Activated CD4-positive, alpha-beta T cell treated with anti-CD3 and anti-CD28 coated beads, Interleukin-2, Interleukin-4, amounts not matched to agents 100 ng/mL and 50 ng/mL, durations not matched to agents 16 hours and 8 hours (primary cell): ENCODE results near the gene TTC29.
"Not testable (repeated sequence)": the region's sequence is repeated elsewhere in the genome, so short reads cannot be mapped to it uniquely, and the experiment has no call there.

Source experiments
- DNase-seq: peaks from one replicate; pipeline ENCODE4 v3.0.0-alpha.2; 2020; ENCODE audit warnings: low spot score

The TTC29 gene

GRCh38 chr4:146855761-146856160, 89.9 kb downstream of the TTC29 start:
- no peak for DNase-seq

- DNase-seq = no peak
These were observed 93.3 kb downstream of the TTC29 start for GRCh38 chr4:146852360-146852759.

GRCh38 chr4:146847345-146847744, 98.3 kb downstream of the TTC29 start:
- DNase-seq = no peak

- no peak for DNase-seq
These were observed 98.8 kb downstream of the TTC29 start for GRCh38 chr4:146846882-146847281.

GRCh38 chr4:146844761-146845160, 100.9 kb downstream of the TTC29 start:
- no peak for DNase-seq

GRCh38 chr4:146842876-146843275, 102.8 kb downstream of the TTC29 start:
- DNase-seq = no peak

GRCh38 chr4:146840731-146841130, 104.9 kb downstream of the TTC29 start:
- no peak for DNase-seq

GRCh38 chr4:146835096-146835495, 110.6 kb downstream of the TTC29 start:
- DNase-seq = no peak

GRCh38 chr4:146834263-146835034, 111.2 kb downstream of the TTC29 start:
- no peak for DNase-seq

- no peak for DNase-seq
These were observed 112.1 kb downstream of the TTC29 start for GRCh38 chr4:146833530-146833929.

GRCh38 chr4:146822980-146823379, 122.7 kb downstream of the TTC29 start:
- not testable (repeated sequence) for DNase-seq

GRCh38 chr4:146814750-146815149, 130.9 kb downstream of the TTC29 start:
- no peak for DNase-seq

GRCh38 chr4:146795711-146796110, 150.0 kb downstream of the TTC29 start:
- DNase-seq = no peak

GRCh38 chr4:146793727-146794126, 151.9 kb downstream of the TTC29 start:
- DNase-seq = no peak

GRCh38 chr4:146791439-146791838, 154.2 kb downstream of the TTC29 start:
- DNase-seq = no peak

- no peak for DNase-seq
These were observed 155.1 kb downstream of the TTC29 start for GRCh38 chr4:146790515-146790914.

- DNase-seq = no peak
These were observed 157.9 kb downstream of the TTC29 start for GRCh38 chr4:146787731-146788130.

GRCh38 chr4:146776691-146777090, 169.0 kb downstream of the TTC29 start:
- DNase-seq = no peak

GRCh38 chr4:146763560-146763959, 182.1 kb downstream of the TTC29 start:
- DNase-seq = no peak

GRCh38 chr4:146762016-146762415, 183.6 kb downstream of the TTC29 start:
- DNase-seq = no peak

- DNase-seq = no peak
These were observed 203.2 kb downstream of the TTC29 start for GRCh38 chr4:146742416-146742815.

- DNase-seq = no peak
These were observed 206.5 kb downstream of the TTC29 start for GRCh38 chr4:146739182-146739581.

GRCh38 chr4:146723519-146723918, 222.1 kb downstream of the TTC29 start:
- not testable (repeated sequence) for DNase-seq

GRCh38 chr4:146709956-146710355, 235.7 kb downstream of the TTC29 start:
- no peak for DNase-seq
